HG03469 (cell line): ENCODE data around the gene C2orf81.

Experiments
- ATAC-seq: cut with Tn5 transposase; IDR thresholded peaks from one replicate; pipeline ENCODE4 v1.9.1; 2021; ENCODE audit warnings: mild to moderate bottlenecking, moderate library complexity, moderate number of reproducible peaks; ENCODE audit not compliant: unreplicated experiment

C2orf81 gene

GRCh38 chr2:74392449-74392743 lies 29.0 kb downstream of the C2orf81 start:
- no peak for ATAC-seq

DNA sequence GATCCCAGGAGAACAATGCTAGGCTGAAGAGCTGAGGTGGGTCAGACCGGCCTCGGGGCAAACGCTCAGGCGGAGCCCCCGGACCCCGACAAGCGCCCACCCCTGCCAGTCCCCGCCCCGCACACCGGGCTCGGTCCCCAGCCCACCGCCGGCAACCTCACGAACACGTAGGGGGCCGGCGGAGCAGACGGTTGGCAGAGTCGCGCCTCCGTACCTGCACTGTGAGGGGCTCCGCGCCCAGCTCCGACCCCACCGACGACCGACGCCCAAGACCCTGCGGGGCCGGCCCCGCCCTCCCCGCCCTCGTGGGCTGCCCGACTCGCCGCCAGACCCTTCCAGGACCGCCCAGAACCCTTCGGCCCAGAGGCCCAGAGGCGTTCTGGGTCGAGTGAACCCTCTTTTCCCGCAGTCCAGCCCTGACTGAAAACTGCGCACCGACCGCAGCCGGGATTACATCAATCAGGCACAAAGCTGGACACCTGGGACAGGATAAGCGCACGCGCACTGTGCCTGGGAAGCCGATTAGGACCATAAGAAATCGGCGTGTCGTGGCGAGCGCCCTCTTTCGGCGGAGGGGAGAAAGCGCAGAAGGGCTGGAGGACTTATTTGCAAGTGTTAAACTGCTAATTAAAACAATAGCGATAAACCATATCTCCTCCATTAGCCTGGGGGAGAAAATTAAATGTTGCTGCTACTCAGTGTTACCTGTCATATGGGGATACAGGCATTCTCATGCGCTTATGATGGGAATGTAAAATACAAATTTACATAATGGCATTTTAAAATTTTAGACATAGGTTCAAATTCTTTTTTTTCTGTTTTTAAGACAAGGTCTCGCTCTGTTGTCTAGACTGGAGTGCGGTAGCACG lies 29.6 kb downstream of the C2orf81 start:
- no peak for ATAC-seq

GRCh38 chr2:74391209-74391579 lies 30.2 kb downstream of the C2orf81 start:
- ATAC-seq = no peak

DNA sequence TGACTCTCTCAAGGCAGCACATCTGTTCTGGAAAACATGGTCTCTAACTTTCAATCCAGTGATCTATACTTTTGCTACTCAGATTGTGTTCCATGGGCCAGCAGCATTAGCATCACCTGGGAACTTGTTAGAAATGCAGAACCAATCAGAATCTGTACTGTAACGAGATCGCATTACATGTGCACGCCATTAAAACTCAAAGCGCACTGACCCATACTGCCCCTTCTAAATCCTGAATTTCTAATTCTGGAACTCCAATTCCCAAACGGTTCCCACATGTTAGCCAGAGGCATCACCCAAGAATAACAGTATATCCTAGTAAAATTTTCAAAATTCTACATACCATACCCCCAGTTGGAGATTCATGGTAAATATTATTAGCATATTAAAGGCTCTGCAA lies 30.8 kb downstream of the C2orf81 start:
- no peak for ATAC-seq

- no peak for ATAC-seq
Observed at GRCh38 chr2:74387346-74387745, 34.1 kb downstream of the C2orf81 start.

- no peak for ATAC-seq
Observed at GRCh38 chr2:74385396-74385795, 36.0 kb downstream of the C2orf81 start.

GRCh38 chr2:74384051-74384450 lies 37.4 kb downstream of the C2orf81 start:
- no peak for ATAC-seq

DNA sequence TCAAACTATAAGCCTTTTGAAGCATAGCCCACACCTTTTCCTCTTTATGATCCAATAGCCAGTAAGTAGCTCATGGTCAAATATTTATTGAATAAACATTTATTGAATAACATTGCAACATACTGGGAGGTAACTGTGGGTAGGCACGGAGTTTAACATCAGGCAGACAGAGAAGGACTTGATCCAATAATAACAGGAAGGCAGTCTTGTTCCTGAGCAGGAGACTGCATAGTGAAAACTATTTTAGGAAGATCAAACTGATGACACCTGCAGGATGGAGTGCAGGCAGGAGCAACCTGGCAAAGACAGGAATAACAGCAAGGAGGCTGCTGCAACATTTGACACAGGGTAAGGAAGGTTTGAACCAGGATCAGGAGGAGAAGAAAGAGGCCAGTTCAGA lies 38.2 kb downstream of the C2orf81 start:
- ATAC-seq = no peak

DNA sequence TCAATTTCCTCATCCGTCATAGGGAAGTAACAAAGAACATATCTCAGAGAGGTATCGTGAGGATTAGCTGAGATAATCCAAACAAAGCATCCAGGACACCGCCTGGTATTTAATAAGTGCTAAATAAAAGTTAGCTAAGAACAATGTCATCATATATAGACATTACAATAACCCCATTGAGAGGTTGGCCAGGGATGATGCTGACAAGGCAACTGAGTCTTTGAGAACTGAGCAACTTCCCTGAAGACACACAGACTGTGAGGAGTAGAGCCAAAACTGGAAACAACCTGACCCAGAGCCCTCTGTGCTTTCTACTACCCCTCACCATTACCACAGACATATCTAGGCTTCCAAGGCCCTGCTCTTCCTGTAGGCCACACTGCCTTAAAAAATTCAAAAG lies 39.7 kb downstream of the C2orf81 start:
- no peak for ATAC-seq

GRCh38 chr2:74379851-74380789 lies 41.3 kb downstream of the C2orf81 start, which contains the start of gene DCTN1:
DCTN1 (minus strand) TSS chr2:74380311; CDS start chr2:74380037, 274 bp downstream.
- ATAC-seq = no peak

DNA sequence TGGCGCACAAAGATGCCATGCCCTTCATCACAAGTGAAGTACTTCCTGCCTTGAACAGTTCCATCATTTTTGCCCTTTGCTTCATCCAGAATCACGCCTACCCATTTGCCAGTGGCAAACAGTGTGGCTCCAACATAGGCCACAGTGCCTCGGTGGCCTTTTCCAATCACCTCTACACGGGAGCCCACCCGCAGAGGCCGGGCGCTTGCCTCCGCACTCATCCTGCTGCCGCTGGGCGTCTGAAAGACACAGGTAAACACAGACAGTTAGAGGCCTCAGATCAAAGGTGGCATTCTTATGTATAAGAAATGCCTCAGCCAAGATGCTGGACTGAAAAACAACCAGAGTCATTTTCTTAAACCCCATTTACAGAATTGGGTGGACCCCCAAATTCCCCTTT lies 43.4 kb downstream of the C2orf81 start:
- no peak for ATAC-seq

GRCh38 chr2:74375838-74376237 lies 45.6 kb downstream of the C2orf81 start:
- no peak for ATAC-seq

DNA sequence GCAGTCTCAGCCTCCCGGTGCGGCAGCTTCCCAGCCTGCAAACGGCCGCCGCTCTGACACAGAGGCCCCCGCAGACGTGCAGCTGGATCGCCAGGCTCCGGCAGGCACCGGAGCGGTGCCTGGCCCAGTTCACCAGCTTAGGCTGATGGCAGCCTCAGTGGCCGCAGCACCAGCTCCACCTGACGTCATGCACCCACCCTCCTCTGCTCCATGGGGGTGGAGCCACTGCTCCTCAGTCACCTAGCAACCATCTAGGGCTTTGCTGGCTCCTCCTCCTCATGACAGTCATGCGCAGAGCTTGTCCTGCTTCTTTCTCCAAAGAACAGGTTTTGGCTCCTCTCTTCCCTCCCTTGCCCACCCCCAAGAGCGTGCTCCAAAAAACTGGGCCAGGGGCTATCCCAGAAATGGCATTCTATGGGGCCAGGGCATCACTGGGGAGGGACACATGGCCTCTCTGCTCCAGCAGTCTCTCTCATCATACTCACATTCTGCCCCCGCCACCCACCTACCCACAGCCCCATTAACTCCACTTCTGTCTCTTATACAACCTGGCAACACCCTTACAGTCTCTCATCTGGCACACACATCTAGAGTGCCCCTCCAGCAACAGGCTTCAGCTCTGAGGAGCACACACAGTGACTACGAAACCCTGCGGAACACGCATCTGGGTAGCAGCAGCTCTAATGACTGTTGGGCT lies 46.8 kb downstream of the C2orf81 start:
- no peak for ATAC-seq

DNA sequence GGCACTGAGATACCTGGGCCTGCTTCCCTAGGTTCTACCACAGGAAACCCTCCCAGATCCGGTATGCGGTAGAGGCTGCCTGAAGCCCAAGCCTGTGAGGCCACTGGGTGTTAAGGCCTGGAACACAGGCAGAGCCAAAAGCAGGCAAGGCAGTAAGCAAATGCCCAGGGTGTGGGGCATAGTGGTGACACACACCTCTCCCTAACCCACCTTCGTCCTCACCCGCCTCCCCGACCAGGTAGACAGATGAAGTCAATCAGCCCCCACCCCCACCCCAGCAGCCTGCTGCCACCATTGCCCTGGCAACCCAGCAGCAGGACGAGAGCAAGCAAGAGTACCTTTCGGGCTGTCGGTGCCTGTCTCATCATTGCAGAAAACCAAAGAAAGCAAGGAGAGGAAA lies 47.4 kb downstream of the C2orf81 start:
- no peak for ATAC-seq

DNA sequence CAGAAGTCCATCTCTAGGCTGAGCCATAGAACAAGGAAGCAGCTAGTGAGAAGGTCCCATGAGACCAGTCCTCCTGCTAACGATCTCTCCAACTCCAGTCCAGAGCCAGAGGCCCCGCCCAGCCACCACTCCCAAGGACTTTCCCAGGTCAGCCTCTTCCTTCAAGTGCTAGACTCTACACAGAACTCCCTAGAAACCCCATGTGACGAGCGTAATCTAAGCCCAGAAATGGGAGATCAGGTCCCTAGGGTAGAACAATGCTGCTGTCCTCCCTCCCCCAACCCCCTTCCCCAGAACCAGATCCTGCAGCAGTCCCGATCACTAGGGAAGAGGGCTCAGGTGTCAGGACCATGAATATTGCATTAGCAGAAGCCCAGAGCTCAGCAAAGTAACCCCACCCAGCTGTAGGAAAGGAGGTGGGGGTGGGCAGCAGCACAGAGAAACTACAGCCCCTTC lies 48.2 kb downstream of the C2orf81 start:
- no peak for ATAC-seq

GRCh38 chr2:74372674-74373073 lies 48.7 kb downstream of the C2orf81 start:
- no peak for ATAC-seq

DNA sequence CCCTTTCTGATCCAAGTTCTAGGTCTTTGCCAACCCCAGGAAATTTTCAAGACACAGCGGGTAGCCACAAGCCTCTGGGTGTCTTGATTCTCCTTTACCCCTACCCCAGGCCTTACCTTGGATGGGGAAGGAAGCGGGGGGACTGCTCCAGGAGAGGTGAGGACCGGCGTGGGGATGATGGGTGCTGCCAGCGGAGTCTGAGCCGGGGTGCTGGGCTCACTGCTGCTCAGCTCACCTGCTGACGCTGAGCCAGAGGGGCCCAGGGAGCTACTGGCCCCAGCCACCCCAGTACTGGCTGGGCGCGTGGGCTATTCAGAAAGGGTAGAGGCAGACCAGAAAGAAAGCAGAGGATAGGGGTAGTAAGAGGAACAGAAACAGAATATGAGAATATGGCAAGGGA lies 50.0 kb downstream of the C2orf81 start:
- no peak for ATAC-seq

GRCh38 chr2:74369976-74370375 lies 51.4 kb downstream of the C2orf81 start:
- ATAC-seq = no peak

DNA sequence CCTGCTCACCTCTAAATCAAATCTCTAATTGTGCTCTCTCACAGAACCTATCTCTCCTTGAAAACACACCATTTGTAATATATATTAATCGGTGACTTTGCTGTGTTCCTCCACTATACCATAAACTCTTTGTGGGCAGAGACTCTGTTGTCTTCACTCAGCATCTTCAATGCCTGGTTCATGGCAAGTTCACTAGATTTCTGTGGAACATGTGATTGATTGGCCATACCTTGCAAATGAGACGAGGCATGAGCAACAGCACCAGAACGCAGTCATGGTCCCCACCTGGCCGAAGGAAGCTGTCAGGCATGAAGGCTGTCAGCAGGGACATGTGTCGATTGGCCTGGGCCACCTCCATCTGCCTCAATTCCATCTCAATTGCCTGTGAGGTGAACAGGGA lies 52.9 kb downstream of the C2orf81 start:
- no peak for ATAC-seq

- ATAC-seq = no peak
Observed at GRCh38 chr2:74367789-74368188, 53.6 kb downstream of the C2orf81 start.

DNA sequence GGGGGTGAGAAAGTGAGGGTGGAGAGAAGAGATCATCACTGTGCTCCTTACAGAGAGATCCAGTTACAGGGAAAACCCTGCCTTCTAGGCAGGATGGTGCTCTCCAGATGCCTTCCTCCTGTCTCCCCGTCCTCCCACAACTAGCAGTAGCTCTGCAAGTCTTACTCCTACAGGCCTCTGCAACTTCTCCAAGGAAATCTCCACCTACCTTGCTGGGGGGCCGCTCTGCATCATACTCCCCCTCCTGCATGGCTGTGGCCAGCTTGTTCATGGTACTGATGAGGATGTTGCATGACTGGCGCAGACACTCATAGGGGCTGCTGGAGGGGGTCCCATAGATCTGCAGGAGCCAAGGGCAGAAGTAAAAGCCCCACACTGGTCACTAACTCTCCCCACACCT lies 55.4 kb downstream of the C2orf81 start:
- no peak for ATAC-seq
